Adrenal gland (tissue), 12 donors: Measurements from ENCODE around the gene ALG1L2. TPM values are rescaled to one million over a fixed set of nuclear protein-coding genes. Genes with fewer than 3 reads are reported as not detected.
"Not testable (repeated sequence)": the region's sequence is repeated elsewhere in the genome, so short reads cannot be mapped to it uniquely, and the experiment has no call there.

Experiments
- DNase-seq, 7 donors: peaks; one replicate each; pipeline ENCODE4 v3.0.0-alpha.2; 2019 to 2020
- H3K27ac ChIP-seq, 5 donors: fragments of 200-600 bp; sonication (generic) in 4 of 5; 1 replicate in 3 of 5; 2 replicates in 2 of 5; pipeline versions ENCODE4 v1.5.1 to v1.8.0; 2016 to 2020; ENCODE audit warnings: mild to moderate bottlenecking in 1 of 5
- H3K27me3 ChIP-seq: fragments of 200-600 bp; 2 replicates; pipeline ENCODE4 v1.8.0; 2021
- H3K36me3 ChIP-seq, 2 donors: fragments of 200-600 bp; replicated peaks in 1 of 2; 1 replicate in 1 of 2; 2 replicates in 1 of 2; pipeline versions ENCODE4 v1.5.1 to v1.8.0; 2018 to 2022
- H3K4me1 ChIP-seq, 2 donors: fragments of 200-600 bp; replicated peaks in 1 of 2; 1 replicate in 1 of 2; 2 replicates in 1 of 2; pipeline versions ENCODE4 v1.5.1 to v1.8.0; 2018 to 2021
- H3K4me3 ChIP-seq, 4 donors: fragments of 200-600 bp; sonication (generic) in 3 of 4; one replicate each; pipeline ENCODE4 v1.5.1; 2016 to 2018
- H3K9me3 ChIP-seq, 3 donors: fragments of 200-600 bp; sonication (generic) in 1 of 3; replicated peaks in 1 of 3; 1 replicate in 2 of 3; 2 replicates in 1 of 3; pipeline versions ENCODE4 v1.5.1 to v1.8.0; 2016 to 2021
- POLR2A ChIP-seq, 2 donors: fragments of 450-650 bp; IDR thresholded peaks; one replicate each; pipeline ENCODE4 v1.6.1; 2017; ENCODE audit warnings: antibody characterized with exemption in 2 of 2, mild to moderate bottlenecking in 2 of 2, moderate library complexity in 1 of 2
- WGBS, 4 donors: extraction: QIAGEN DNeasy Blood & Tissue Kit in 2 of 4; methylation state at CpG; one replicate each; pipeline versions ENCODE4 v1.1.5 to v1.1.7; 2013 to 2017; 5-methylcytosine and 5-hydroxymethylcytosine counted together
- intact Hi-C, 2 donors: fragments of 100-400 bp; cut with DNase I; formaldehyde crosslinking; loops; one replicate each; pipeline versions ENCODE4 v1.14.1 to v1.15.0; 2022 to 2023
- polyA plus RNA-seq, 3 donors: library from polyadenylated mRNA; stranded (reverse); fragments of 200-250 nt in 2 of 3; fragments of 350-450 nt in 1 of 3; fragmentation: Illumina TruSeq in 1 of 3; extraction: RNeasy Lipid Tissue Mini Kit (QIAGEN cat#74804) in 1 of 3; gene quantifications; one replicate each; pipeline ENCODE4 v1.2.3, GENCODE V29; 2013 to 2014
- total RNA-seq, 9 donors: library from RNA; depleted of rRNA in 4 of 9; stranded (reverse); fragments of >200 nt in 4 of 9; fragments of 120-200 nt in 1 of 9; fragmentation: NEBNext Ultra II Directional in 1 of 9; extraction: Animal tissue kit (Norgen Biotek cat#: 25700) in 1 of 9; gene quantifications; one replicate each; pipeline versions ENCODE4 v1.1.0 to v1.2.4, GENCODE V29; 2013 to 2023
- TF ChIP-seq, protein P1 (sequence below), 6 experiments: fragments of 450-650 bp in 4 of 6; fragments of 200-600 bp in 2 of 6; sonication (generic) in 1 of 6; IDR thresholded peaks; 1 replicate in 5 of 6; 2 replicates in 1 of 6; pipeline versions ENCODE4 v1.5.1 to v1.8.0; 2016 to 2021; ENCODE audit warnings: antibody characterized with exemption in 6 of 6, mild to moderate bottlenecking in 2 of 6, moderate library complexity in 1 of 6
- donor health status: healthy with polysubstance abuse.
- donor health status: Bipolar disorder and iron deficiency.
- donor health status: DM: yes; HTN: yes; CAD: no.
- donor health status: DM: no; HTN: no; CAD: no.
- donor health status: DM: no; HTN: no; CAD: no.
- donor health status: DM: yes; HTN: yes; CAD: no.

The ALG1L2 gene
- total and polyA plus RNA-seq, 12 donors = 1.2 to 1.3 TPM; not detected in 10

DNA sequence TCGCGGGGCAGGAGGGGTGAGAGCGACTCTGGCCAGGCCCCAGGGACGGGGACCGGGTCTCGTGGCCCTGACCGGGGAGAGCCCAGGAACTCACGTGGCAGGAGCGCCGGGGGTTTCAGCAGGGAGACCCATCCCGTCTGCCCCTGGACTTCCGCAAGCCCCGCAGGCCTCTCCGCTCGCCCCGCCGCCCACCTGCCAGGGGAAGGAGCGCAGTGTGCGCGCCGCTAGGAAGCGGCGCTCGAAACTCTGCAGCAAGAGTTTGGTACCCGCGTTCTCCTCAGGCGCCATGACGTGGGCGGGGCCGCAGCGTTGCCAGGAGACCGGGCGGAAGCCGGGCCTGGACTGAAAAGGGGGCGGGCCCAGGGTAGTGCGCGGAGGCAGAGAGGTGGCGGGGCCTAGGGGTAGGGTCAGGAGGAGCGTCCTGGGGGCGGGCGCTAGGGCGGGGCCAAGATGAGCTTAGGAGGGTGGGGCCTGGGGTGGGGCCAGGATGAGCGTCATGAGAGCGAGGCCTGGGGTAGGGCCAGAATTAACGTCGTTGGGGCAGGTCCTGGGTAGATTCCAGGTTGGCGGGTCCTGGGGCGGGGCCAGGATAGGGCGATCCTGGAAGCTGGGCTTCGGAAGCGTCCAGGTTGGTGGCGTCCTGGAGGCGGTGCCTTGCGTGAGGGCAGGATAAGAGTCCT lies 29.7 kb downstream of the ALG1L2 start:
- intact Hi-C loops = no loop called here
- 0 to 1% (median 0%) methylated on average over 8 to 54 of the region's 54 CpGs for WGBS, 4 donors
- H3K4me3 ChIP-seq = peak overlapping the region; percentile 40 to 94 (median 56)
- TF ChIP-seq, protein P1, sequence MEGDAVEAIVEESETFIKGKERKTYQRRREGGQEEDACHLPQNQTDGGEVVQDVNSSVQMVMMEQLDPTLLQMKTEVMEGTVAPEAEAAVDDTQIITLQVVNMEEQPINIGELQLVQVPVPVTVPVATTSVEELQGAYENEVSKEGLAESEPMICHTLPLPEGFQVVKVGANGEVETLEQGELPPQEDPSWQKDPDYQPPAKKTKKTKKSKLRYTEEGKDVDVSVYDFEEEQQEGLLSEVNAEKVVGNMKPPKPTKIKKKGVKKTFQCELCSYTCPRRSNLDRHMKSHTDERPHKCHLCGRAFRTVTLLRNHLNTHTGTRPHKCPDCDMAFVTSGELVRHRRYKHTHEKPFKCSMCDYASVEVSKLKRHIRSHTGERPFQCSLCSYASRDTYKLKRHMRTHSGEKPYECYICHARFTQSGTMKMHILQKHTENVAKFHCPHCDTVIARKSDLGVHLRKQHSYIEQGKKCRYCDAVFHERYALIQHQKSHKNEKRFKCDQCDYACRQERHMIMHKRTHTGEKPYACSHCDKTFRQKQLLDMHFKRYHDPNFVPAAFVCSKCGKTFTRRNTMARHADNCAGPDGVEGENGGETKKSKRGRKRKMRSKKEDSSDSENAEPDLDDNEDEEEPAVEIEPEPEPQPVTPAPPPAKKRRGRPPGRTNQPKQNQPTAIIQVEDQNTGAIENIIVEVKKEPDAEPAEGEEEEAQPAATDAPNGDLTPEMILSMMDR (IDR thresholded peaks at IDR 0.05) = no peak
- TF ChIP-seq POLR2A (IDR thresholded peaks at IDR 0.05) = peak in 1 of 2 donors; percentile 40
- no peaks in the 10 kb centered on the region for H3K36me3 ChIP-seq
- H3K9me3 ChIP-seq = no peaks in the 10 kb centered on the region
- H3K27ac ChIP-seq = peak overlapping the region; percentile 35 to 85 (median 53)
- no peaks in the 10 kb centered on the region for H3K27me3 ChIP-seq
- DNase-seq = peak; percentile 99 to 100 (median 99)
- no peaks in the 10 kb centered on the region for H3K4me1 ChIP-seq

DNA sequence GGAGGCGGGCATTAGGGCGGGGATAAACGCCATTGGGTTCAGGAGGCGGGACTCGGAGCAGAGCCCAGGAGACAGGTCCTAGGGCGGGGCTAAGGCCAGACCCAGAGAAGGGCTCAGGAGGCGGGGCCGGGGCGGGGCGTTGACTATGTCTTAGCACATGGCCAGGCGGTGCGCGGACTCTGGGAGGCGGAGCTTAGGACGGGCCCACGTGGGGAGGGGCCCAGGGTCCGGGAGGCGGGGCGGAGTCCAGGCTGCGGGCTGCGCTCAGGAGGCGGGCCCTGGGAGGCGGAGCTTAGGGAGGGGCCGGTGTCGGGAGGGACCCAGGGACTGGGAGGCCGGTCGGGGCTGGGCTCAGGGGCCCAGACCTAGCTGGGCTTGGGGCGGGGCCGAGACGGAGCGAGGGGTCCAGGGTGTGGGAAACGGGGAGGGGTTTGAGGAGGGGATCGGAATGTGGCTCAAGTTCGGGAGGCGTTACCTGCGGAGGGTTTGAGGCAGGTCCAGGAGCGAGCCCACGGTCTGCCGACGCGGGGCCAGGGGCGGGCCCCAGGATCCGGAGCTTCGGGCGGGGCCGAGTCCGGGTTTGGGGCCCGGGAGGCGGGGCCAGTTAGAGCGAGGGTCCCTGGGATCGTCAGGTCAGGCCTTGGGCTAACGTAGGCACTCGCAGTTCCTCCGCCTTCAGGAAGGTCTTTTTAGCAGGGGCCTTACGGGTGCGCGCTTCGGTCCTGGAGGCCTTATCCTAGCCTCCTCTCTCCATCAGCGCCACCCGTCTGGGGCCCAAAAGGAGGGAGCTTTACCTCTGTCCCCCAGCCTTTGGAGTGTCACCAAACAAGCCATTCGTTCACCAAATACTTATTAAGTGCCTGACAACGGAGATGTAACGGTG lies 30.5 kb downstream of the ALG1L2 start:
- DNase-seq = peak; percentile 43 to 100 (median 100)
- H3K4me1 ChIP-seq, H3K27me3 ChIP-seq, intact Hi-C loops, H3K36me3 ChIP-seq, H3K9me3 ChIP-seq: not testable (repeated sequence)
- H3K27ac ChIP-seq = peak overlapping the region in 4 of 5 donors; percentile 65 to 85 (median 77)
- peak; percentile 3 to 52 for TF ChIP-seq POLR2A (IDR thresholded peaks at IDR 0.05)
- H3K4me3 ChIP-seq = peak overlapping the region in 2 of 4 donors; percentile 30 to 94
- 1 to 3% (median 2%) methylated on average over 4 to 63 of the region's 63 CpGs for WGBS, 4 donors

DNA sequence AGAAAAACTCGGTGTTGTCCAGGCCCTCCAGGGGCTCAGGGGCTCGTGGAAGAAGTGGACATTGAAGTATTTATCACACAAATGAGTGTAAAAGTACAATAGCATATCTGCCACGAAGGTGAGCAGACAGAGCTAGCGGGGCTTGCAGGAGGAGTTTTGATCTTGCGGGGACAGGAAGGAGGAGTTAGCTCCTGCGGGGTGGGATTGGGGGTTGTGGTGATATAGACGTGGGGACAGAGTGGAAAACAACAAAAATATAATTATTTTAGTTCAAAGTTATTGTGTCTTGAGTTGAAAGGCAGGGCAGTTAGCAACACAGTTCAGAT lies 31.1 kb downstream of the ALG1L2 start:
- H3K27ac ChIP-seq = peak overlapping the region in 3 of 5 donors; percentile 65 to 80 (median 73)
- peak overlapping the region in 2 of 4 donors; percentile 30 to 56 for H3K4me3 ChIP-seq
- DNase-seq, H3K27me3 ChIP-seq, H3K9me3 ChIP-seq, intact Hi-C loops, H3K4me1 ChIP-seq, H3K36me3 ChIP-seq: not testable (repeated sequence)
- WGBS, 4 donors = 4 to 34% (median 25%) methylated on average over 7 of the region's 7 CpGs

DNA sequence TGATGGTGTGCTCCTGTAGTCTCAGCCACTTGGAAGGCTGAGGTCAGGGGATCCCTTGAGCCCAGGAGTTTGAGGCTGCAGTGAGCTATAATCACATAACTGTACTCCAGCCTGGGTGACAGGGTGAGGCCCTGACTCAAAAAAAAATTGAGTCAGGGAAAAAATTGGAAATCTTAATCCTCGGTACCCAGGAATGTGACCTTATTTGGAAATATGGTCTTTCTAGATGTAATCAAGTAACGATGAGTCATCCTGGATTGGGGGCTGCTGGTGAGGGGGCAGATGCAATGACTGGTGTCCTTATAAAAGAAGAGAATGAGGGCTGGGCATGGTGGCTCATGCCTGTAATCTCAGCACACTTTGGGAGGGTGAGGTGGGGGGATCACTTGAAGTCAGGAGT lies 33.8 kb downstream of the ALG1L2 start:
- H3K27me3 ChIP-seq, H3K9me3 ChIP-seq: not testable (repeated sequence)

DNA sequence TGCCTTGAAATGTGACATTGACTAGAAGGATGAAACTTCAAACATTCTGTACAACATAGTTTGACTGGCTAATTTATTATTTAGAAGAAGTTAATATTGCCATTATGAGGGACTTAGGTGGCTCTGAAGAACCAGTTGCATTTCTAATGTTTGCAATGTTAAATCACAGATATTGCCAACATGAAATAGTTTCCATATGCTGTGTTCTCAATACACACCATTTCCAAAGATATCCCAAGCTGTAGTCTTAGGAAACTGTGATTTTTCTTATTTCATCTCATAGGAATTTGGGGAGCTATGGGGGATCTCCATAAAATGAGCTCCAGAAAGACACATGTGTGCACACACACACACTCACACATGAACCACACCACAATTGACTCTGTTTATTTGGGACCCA lies 36.3 kb downstream of the ALG1L2 start:
- Histone ChIP-seq H3K4me3 (no peak overlapping the region), H3K27me3 (no peaks in the 10 kb centered on the region), H3K9me3 (no peaks in the 10 kb centered on the region), H3K36me3 (no peaks in the 10 kb centered on the region), H3K4me1 (no peaks in the 10 kb centered on the region), H3K27ac (no peak overlapping the region)
- no peak for TF ChIP-seq POLR2A (IDR thresholded peaks at IDR 0.05)
- TF ChIP-seq, protein P1 (IDR thresholded peaks at IDR 0.05) = no peak
- intact Hi-C loops = no loop called here
- DNase-seq = no peak

More for the DNA sequence above, 33.8 kb downstream of the ALG1L2 start:
- H3K4me1 ChIP-seq, H3K27ac ChIP-seq, intact Hi-C loops, DNase-seq, H3K36me3 ChIP-seq, H3K4me3 ChIP-seq: not testable (repeated sequence)
- 64 to 84% (median 74%) methylated on average over 2 of the region's 2 CpGs for WGBS, 4 donors

DNA sequence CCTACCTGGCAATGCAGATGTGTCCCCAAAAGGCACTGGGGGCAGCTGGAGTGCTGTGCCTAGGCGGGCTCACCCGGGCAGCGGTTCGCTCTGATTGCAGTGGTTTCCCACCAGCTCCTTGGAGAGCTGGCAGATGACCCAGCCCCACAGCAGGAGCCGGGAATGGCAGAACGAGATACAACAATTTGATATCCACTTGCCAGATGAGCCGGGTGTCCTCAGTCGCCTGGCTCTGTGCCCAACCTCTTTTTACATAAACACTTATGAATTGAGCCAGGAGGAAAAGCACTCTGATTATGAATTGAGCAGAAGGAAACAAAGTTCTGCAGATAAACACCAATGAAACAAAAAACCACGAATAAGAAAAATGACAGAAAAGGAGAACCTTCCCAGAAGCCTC lies 38.2 kb downstream of the ALG1L2 start:
- 18 to 33% (median 25%) methylated on average over 7 to 9 of the region's 9 CpGs for WGBS, 4 donors
- DNase-seq = peak; percentile 43 to 87 (median 69)
- H3K9me3 ChIP-seq, H3K36me3 ChIP-seq, H3K4me1 ChIP-seq, H3K4me3 ChIP-seq, intact Hi-C loops, H3K27me3 ChIP-seq, H3K27ac ChIP-seq: not testable (repeated sequence)

DNA sequence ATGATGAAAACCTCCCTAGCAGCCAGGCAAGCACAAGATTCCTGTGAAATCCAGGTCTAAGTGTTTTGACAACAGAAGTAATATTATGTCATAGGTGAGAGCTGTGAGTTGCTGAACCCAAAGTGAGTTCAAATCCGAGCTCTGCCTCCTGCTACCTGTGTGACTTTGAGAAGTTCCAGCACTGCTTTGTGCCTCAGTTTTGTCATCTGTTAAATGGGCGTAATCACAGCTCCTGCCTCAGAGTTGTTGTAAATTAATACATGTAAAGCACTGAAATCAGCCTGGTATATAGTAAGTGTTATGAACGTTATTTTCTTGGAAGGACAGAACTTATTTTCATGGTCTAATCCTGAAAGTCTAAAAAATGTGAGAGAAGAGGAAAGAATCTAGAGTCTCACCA lies 38.7 kb downstream of the ALG1L2 start:
- H3K27ac ChIP-seq, H3K4me3 ChIP-seq, H3K27me3 ChIP-seq, intact Hi-C loops, DNase-seq, H3K36me3 ChIP-seq, H3K4me1 ChIP-seq, H3K9me3 ChIP-seq: not testable (repeated sequence)
- WGBS, 4 donors = 69 to 83% (median 80%) methylated on average over 3 of the region's 3 CpGs
